H1 (cell line): Measurements from ENCODE around the gene SLFN12. TPM values are rescaled to one million over a fixed set of nuclear protein-coding genes. Genes with fewer than 3 reads are reported as not detected.

Experiments used
- CTCF ChIA-PET: fragments of 300-600 bp; sonication (Branson Sonifier 250); formaldehyde crosslinking; loops from one replicate; lab custom pipeline; 2021; ENCODE audit not compliant: partially characterized antibody; lab: Charles Lee
- POLR2A ChIA-PET: fragments of 300-600 bp; sonication (Branson Sonifier 250); formaldehyde crosslinking; loops from one replicate; lab custom pipeline; 2021; ENCODE audit warnings: inconsistent platforms; ENCODE audit not compliant: partially characterized antibody; lab: Charles Lee
- DNase-seq, 2 experiments: peaks; one replicate each; pipeline versions ENCODE4 v3.0.0 to v3.0.0-alpha.2; 2010 to 2022; ENCODE audit warnings: low spot score in 2 of 2, low read depth in 1 of 2, mixed read lengths in 1 of 2
- FAIRE-seq: peaks from 2 replicates; lab custom pipeline; 2011; peaks lifted over from hg19 to GRCh38; lab: Jason Lieb, UNC
- H2AFZ ChIP-seq: 2 replicates; pipeline ENCODE4 v1.8.1; 2012; ENCODE audit warnings: low read length, inconsistent platforms
- H2AK5ac ChIP-seq: 2 replicates; pipeline ENCODE4 v1.6.1; 2013; ENCODE audit warnings: low read depth, low read length
- H2BK120ac ChIP-seq: replicated peaks from 2 replicates; pipeline ENCODE3; 2013; ENCODE audit warnings: low read depth, low read length, inconsistent platforms
- H2BK12ac ChIP-seq: 2 replicates; pipeline ENCODE4 v1.6.1; 2013; ENCODE audit warnings: low read depth, low read length
- H2BK15ac ChIP-seq: 2 replicates; pipeline ENCODE4 v1.6.1; 2013; ENCODE audit warnings: low read length
- H2BK20ac ChIP-seq: 2 replicates; pipeline ENCODE4 v1.6.1; 2013; ENCODE audit warnings: low read length
- H2BK5ac ChIP-seq: 2 replicates; pipeline ENCODE4 v1.6.1; 2013; ENCODE audit warnings: low read depth, low read length
- H3K14ac ChIP-seq: 2 replicates; pipeline ENCODE4 v1.6.1; 2013; ENCODE audit warnings: inconsistent platforms; ENCODE audit not compliant: insufficient read length
- H3K18ac ChIP-seq: 2 replicates; pipeline ENCODE4 v1.6.1; 2013; ENCODE audit warnings: low read length; ENCODE audit errors: extremely low read depth
- H3K23ac ChIP-seq: 2 replicates; pipeline ENCODE4 v1.6.1; 2013; ENCODE audit warnings: inconsistent platforms; ENCODE audit not compliant: insufficient read length
- H3K23me2 ChIP-seq: 2 replicates; pipeline ENCODE4 v1.6.1; 2013; ENCODE audit warnings: low read depth, low read length
- H3K27ac ChIP-seq: 2 replicates; pipeline ENCODE4 v1.6.1; 2011; ENCODE audit warnings: low read depth, low read length, inconsistent platforms
- H3K27me3 ChIP-seq, 4 experiments: replicated peaks in 1 of 4; 1 replicate in 1 of 4; 2 replicates in 3 of 4; pipeline versions ENCODE4 v1.6.1 to v1.8.1; 2011 to 2013; ENCODE audit warnings: low read length in 3 of 4, mild to moderate bottlenecking in 3 of 4, inconsistent platforms in 2 of 4, mixed read lengths in 2 of 4, moderate library complexity in 1 of 4; ENCODE audit not compliant: control insufficient read depth in 3 of 4, insufficient read depth in 3 of 4; ENCODE audit errors: extremely low read depth in 1 of 4
- H3K36me3 ChIP-seq, 4 experiments: 2 replicates each; pipeline versions ENCODE4 v1.6.1 to v1.8.1; 2011 to 2013; ENCODE audit warnings: mild to moderate bottlenecking in 4 of 4, low read length in 3 of 4, moderate library complexity in 2 of 4, control low read depth in 1 of 4, inconsistent platforms in 1 of 4; ENCODE audit not compliant: insufficient read depth in 4 of 4, control insufficient read depth in 2 of 4
- H3K4ac ChIP-seq: replicated peaks from 2 replicates; pipeline ENCODE3; 2013; ENCODE audit warnings: low read length, low read depth, mixed read lengths, inconsistent platforms; ENCODE audit not compliant: insufficient read length
- H3K4me1 ChIP-seq, 4 experiments: replicated peaks in 1 of 4; 1 replicate in 1 of 4; 2 replicates in 3 of 4; pipeline versions ENCODE4 v1.6.1 to v1.8.1; 2011 to 2013; ENCODE audit warnings: low read length in 3 of 4, inconsistent platforms in 2 of 4, mixed read lengths in 1 of 4; ENCODE audit not compliant: insufficient read depth in 4 of 4, control insufficient read depth in 3 of 4
- H3K4me2 ChIP-seq, 2 experiments: 2 replicates each; pipeline versions ENCODE4 v1.6.1 to v1.8.1; 2011 to 2013; ENCODE audit warnings: low read depth in 2 of 2, low read length in 2 of 2, control low read depth in 1 of 2, inconsistent platforms in 1 of 2, mild to moderate bottlenecking in 1 of 2; ENCODE audit not compliant: insufficient read depth in 1 of 2
- H3K4me3 ChIP-seq, 4 experiments: fragments of 200-600, 300-600 bp in 1 of 4; sonication (generic), shearing (Covaris generic), sonication (Bioruptor Twin) in 1 of 4; 2 replicates each; pipeline versions ENCODE4 v1.5.1 to v1.8.1; 2011 to 2016; ENCODE audit warnings: low read length in 4 of 4, low read depth in 3 of 4, control low read depth in 2 of 4, inconsistent platforms in 2 of 4, mild to moderate bottlenecking in 2 of 4, mixed read lengths in 1 of 4, moderate library complexity in 1 of 4; ENCODE audit not compliant: insufficient read depth in 2 of 4; ENCODE audit errors: extremely low read depth in 1 of 4
- H3K56ac ChIP-seq: replicated peaks from 2 replicates; pipeline ENCODE3; 2013; ENCODE audit warnings: low read depth, mild to moderate bottlenecking, mixed read lengths, low read length, inconsistent platforms; ENCODE audit not compliant: insufficient read length
- H3K79me1 ChIP-seq: 2 replicates; pipeline ENCODE4 v1.6.1; 2013; ENCODE audit warnings: low read depth, low read length, control low read depth
- H3K79me2 ChIP-seq, 2 experiments: 2 replicates each; pipeline versions ENCODE4 v1.6.1 to v1.8.1; 2012 to 2013; ENCODE audit warnings: low read length in 2 of 2, mild to moderate bottlenecking in 2 of 2, inconsistent platforms in 1 of 2; ENCODE audit not compliant: insufficient read depth in 2 of 2, control insufficient read depth in 1 of 2
- H3K9ac ChIP-seq, 4 experiments: replicated peaks in 1 of 4; 1 replicate in 1 of 4; 2 replicates in 3 of 4; pipeline versions ENCODE4 v1.6.1 to v1.8.1; 2011 to 2013; ENCODE audit warnings: low read depth in 3 of 4, low read length in 3 of 4, control low read depth in 2 of 4, mild to moderate bottlenecking in 2 of 4, moderate library complexity in 2 of 4, inconsistent platforms in 1 of 4; ENCODE audit errors: extremely low read depth in 1 of 4
- H3K9me3 ChIP-seq, 2 experiments: 2 replicates each; pipeline versions ENCODE4 v1.6.1 to v1.8.1; 2012 to 2013; ENCODE audit warnings: mild to moderate bottlenecking in 2 of 2, moderate library complexity in 2 of 2, control low read depth in 1 of 2, inconsistent platforms in 1 of 2, low read depth in 1 of 2, low read length in 1 of 2, mixed read lengths in 1 of 2; ENCODE audit not compliant: insufficient read depth in 2 of 2
- H4K20me1 ChIP-seq, 2 experiments: replicated peaks in 1 of 2; 2 replicates each; pipeline versions ENCODE3 to v1.8.1; 2011 to 2013; ENCODE audit warnings: inconsistent platforms in 2 of 2, low read length in 2 of 2, mild to moderate bottlenecking in 1 of 2; ENCODE audit not compliant: insufficient read depth in 2 of 2, control insufficient read depth in 1 of 2
- H4K5ac ChIP-seq: 2 replicates; pipeline ENCODE4 v1.6.1; 2013; ENCODE audit warnings: low read length, low read depth, mixed read lengths, inconsistent platforms; ENCODE audit not compliant: insufficient read length
- H4K8ac ChIP-seq: 2 replicates; pipeline ENCODE4 v1.8.0; 2013; ENCODE audit warnings: mild to moderate bottlenecking, moderate library complexity, low read length, inconsistent platforms; ENCODE audit not compliant: insufficient read depth; ENCODE audit errors: extremely low read depth
- H4K91ac ChIP-seq: replicated peaks from 2 replicates; pipeline ENCODE3; 2013; ENCODE audit warnings: low read length, mixed read lengths, inconsistent platforms; ENCODE audit not compliant: insufficient read length
- BACH1 ChIP-seq: IDR thresholded peaks from 2 replicates; pipeline ENCODE4 v1.6.1; 2012; ENCODE audit warnings: low read length, improper control_type of control experiment
- CEBPB ChIP-seq: IDR thresholded peaks from 2 replicates; pipeline ENCODE4 v1.6.1; 2012; ENCODE audit warnings: low read depth, low read length
- GTF2F1 ChIP-seq: IDR thresholded peaks from 2 replicates; pipeline ENCODE4 v1.6.1; 2012; ENCODE audit warnings: low read depth, low read length, improper control_type of control experiment, borderline replicate concordance
- HDAC2 ChIP-seq, 2 experiments: fragments of 300-600 bp in 1 of 2; sonication (generic) in 1 of 2; IDR thresholded peaks; 2 replicates each; pipeline ENCODE4 v1.6.1; 2011 to 2012; ENCODE audit warnings: low read depth in 2 of 2, low read length in 2 of 2, mild to moderate bottlenecking in 2 of 2, moderate library complexity in 2 of 2, borderline replicate concordance in 1 of 2, inconsistent platforms in 1 of 2
- KDM4A ChIP-seq: IDR thresholded peaks from one replicate; pipeline ENCODE4 v1.7.1; 2012; ENCODE audit warnings: low read depth, mild to moderate bottlenecking, moderate library complexity, low read length, inconsistent platforms; ENCODE audit not compliant: severe bottlenecking
- POLR2AphosphoS5 ChIP-seq: IDR thresholded peaks from 2 replicates; pipeline ENCODE4 v1.6.1; 2011; ENCODE audit warnings: low read depth, low read length
- RNF2 ChIP-seq: fragments of 200-900, 300-1000 bp; sonication (generic); IDR thresholded peaks from 2 replicates; pipeline ENCODE4 v1.7.1; 2016; ENCODE audit warnings: borderline replicate concordance, low read depth, mild to moderate bottlenecking, antibody characterized with exemption, low read length; ENCODE audit not compliant: poor library complexity, severe bottlenecking; ENCODE audit errors: missing control alignments
- RXRA ChIP-seq: IDR thresholded peaks from 2 replicates; pipeline ENCODE4 v1.6.1; 2011; ENCODE audit warnings: low read depth, mild to moderate bottlenecking, low read length, moderate library complexity; ENCODE audit not compliant: insufficient read depth
- SP1 ChIP-seq: IDR thresholded peaks from 2 replicates; pipeline ENCODE4 v1.6.1; 2011; ENCODE audit warnings: low read depth, low read length
- SP2 ChIP-seq: IDR thresholded peaks from 2 replicates; pipeline ENCODE4 v1.6.1; 2012; ENCODE audit warnings: mild to moderate bottlenecking, low read length, inconsistent platforms
- SP4 ChIP-seq: IDR thresholded peaks from 2 replicates; pipeline ENCODE4 v1.6.1; 2012; ENCODE audit warnings: low read length, inconsistent platforms
- SRF ChIP-seq: IDR thresholded peaks from 2 replicates; pipeline ENCODE4 v1.6.1; 2011; ENCODE audit warnings: mild to moderate bottlenecking, low read depth, low read length, moderate library complexity
- TBP ChIP-seq: IDR thresholded peaks from 2 replicates; pipeline ENCODE4 v1.6.1; 2011; ENCODE audit warnings: low read depth, low read length, improper control_type of control experiment
- TEAD4 ChIP-seq: IDR thresholded peaks from 2 replicates; pipeline ENCODE4 v1.6.1; 2012; ENCODE audit warnings: low read depth, low read length, inconsistent platforms, mixed read lengths
- ZNF274 ChIP-seq: IDR thresholded peaks from 2 replicates; pipeline ENCODE4 v1.7.0; 2012; ENCODE audit warnings: low read length, borderline replicate concordance; ENCODE audit errors: extremely low read depth
- WGBS, 2 experiments: shearing (Covaris generic) in 1 of 2; methylation state at CpG; one replicate each; pipeline versions ENCODE4 v1.1.6 to v1.1.7; 2013 to 2015; ENCODE audit warnings: low lambda C conversion rate in 2 of 2, mixed read lengths in 2 of 2, inconsistent platforms in 1 of 2, low coverage in 1 of 2, missing lambda C conversion rate in 1 of 2; ENCODE audit not compliant: insufficient replicate concordance in 2 of 2, insufficient coverage in 1 of 2, insufficient read length in 1 of 2; ENCODE audit errors: extremely low coverage in 1 of 2, missing lambda C conversion rate in 1 of 2; 5-methylcytosine and 5-hydroxymethylcytosine counted together
- polyA plus RNA-seq, 7 experiments: library from polyadenylated mRNA; depleted of rRNA in 3 of 7; stranded (reverse) in 5 of 7; unstranded in 2 of 7; fragments of >200 nt in 5 of 7; fragments of 200-250 nt in 2 of 7; gene quantifications; 1 replicate in 5 of 7; 2 replicates in 1 of 7; 4 replicates in 1 of 7; pipeline versions ENCODE4 v1.2.1 to v1.2.3, GENCODE V29; 2011 to 2013; ENCODE audit warnings: missing spikeins in 2 of 7, mixed read lengths in 2 of 7
- total RNA-seq: library from RNA; stranded (reverse); fragmentation: NEBNext Ultra II Directional; extraction: Animal tissue kit (Norgen Biotek cat#: 25700); gene quantifications from 2 replicates; pipeline ENCODE4 v1.2.1, GENCODE V29; 2021

SLFN12 gene
- total and polyA plus RNA-seq, 2 of the 8 experiments (the other 6 are each of a cell fraction or from before 2014, with no cell fraction given), result 1.6 to 10.7 TPM

GRCh38 chr17:35467824-35468223 is 35.5 kb upstream of the SLFN12 start:
- H3K14ac ChIP-seq, result no peak overlapping the region
- no peaks in the 10 kb centered on the region for H3K79me2 ChIP-seq
- ChIA-PET CTCF (interaction anchor here (1.5 to 2.1 kb wide), 2 partner anchors 20 to 21 kb away, joined by 3 to 6 read pairs; no protein-coding TSS in a partner anchor), POLR2A (interaction anchor here (1.4 kb wide), 1 partner anchor 20 kb away, joined by 4 read pairs; no protein-coding TSS in a partner anchor)
- no peak overlapping the region for H2AK5ac ChIP-seq
- H2BK12ac ChIP-seq, result no peak overlapping the region
- H3K4ac ChIP-seq, result no peak overlapping the region
- H3K56ac ChIP-seq, result no peak overlapping the region
- no peak overlapping the region for H4K91ac ChIP-seq
- no peaks in the 10 kb centered on the region for H3K36me3 ChIP-seq
- FAIRE-seq, result no peak
- H3K9ac ChIP-seq, result no peak overlapping the region
- no peaks in the 10 kb centered on the region for H3K4me1 ChIP-seq
- no peaks in the 10 kb centered on the region for H4K20me1 ChIP-seq
- H4K8ac ChIP-seq, result no peak overlapping the region
- no peak overlapping the region for H4K5ac ChIP-seq
- no peak overlapping the region for H3K23ac ChIP-seq
- H3K79me1 ChIP-seq, result no peaks in the 10 kb centered on the region
- no peak overlapping the region for H3K4me3 ChIP-seq
- H3K18ac ChIP-seq, result no peak overlapping the region
- H3K27ac ChIP-seq, result no peak overlapping the region
- H2AFZ ChIP-seq, result no peak overlapping the region
- H3K4me2 ChIP-seq, result no peak overlapping the region
- no peaks in the 10 kb centered on the region for H3K9me3 ChIP-seq
- H3K27me3 ChIP-seq, result peaks cover 0 to 8% (median 5%) of the 10 kb centered on the region in 4 experiments; a peak in 4 of 7 replicates
- no peak overlapping the region for H2BK120ac ChIP-seq
- H2BK20ac ChIP-seq, result no peak overlapping the region
- no peaks in the 10 kb centered on the region for H3K23me2 ChIP-seq
- no peak overlapping the region for H2BK15ac ChIP-seq
- 81% methylated on average over 4 of the region's 4 CpGs; no CpG with 5 or more reads in 1 of the 2 experiments for WGBS, 2 experiments
- DNase-seq, result no peak
- H2BK5ac ChIP-seq, result no peak overlapping the region
- TF ChIP-seq POLR2AphosphoS5, result no peak
- no peak for TF ChIP-seq KDM4A
- no peak for TF ChIP-seq SP2
- TF ChIP-seq SRF, result no peak
- no peak for TF ChIP-seq TEAD4
- no peak for TF ChIP-seq HDAC2 (IDR thresholded peaks at IDR 0.05; ENCODE audit: borderline replicate concordance in 1 of 2, low read depth in 2 of 2, low read length in 2 of 2)
- TF ChIP-seq TBP, result no peak
- no peak for TF ChIP-seq SP1
- TF ChIP-seq RXRA, result no peak
- TF ChIP-seq RNF2, result no peak
- TF ChIP-seq SP4, result no peak
- TF ChIP-seq CEBPB, result no peak
- TF ChIP-seq GTF2F1, result no peak
- TF ChIP-seq ZNF274, result no peak
- TF ChIP-seq BACH1, result no peak
